CD8-positive, alpha-beta memory T cell (primary cell): ENCODE measurements around the gene TFG. TPM values are rescaled to one million over a fixed set of nuclear protein-coding genes. Genes with fewer than 3 reads are reported as not detected.

Experiments used
- CTCF ChIA-PET: fragments of 350-600 bp; sonication (Branson Sonifier 250); formaldehyde crosslinking; loops from one replicate; lab custom pipeline; 2021; ENCODE audit warnings: antibody characterized with exemption; lab: Charles Lee
- POLR2A ChIA-PET: fragments of 350-600 bp; sonication (Branson Sonifier 250); formaldehyde crosslinking; loops from one replicate; lab custom pipeline; 2021; ENCODE audit warnings: antibody characterized with exemption; lab: Charles Lee
- DNase-seq, 5 donors: peaks; one replicate each; pipeline versions ENCODE4 v3.0.0 to v3.0.0-alpha.2; 2020 to 2022; ENCODE audit warnings: mixed read lengths in 1 of 5
- H3K27ac ChIP-seq: one replicate; pipeline ENCODE4 v1.7.0; 2013; ENCODE audit warnings: low read depth, mild to moderate bottlenecking, low read length, moderate library complexity
- H3K27me3 ChIP-seq: 2 replicates; pipeline ENCODE4 v1.7.0; 2013; ENCODE audit warnings: low read length, mild to moderate bottlenecking; ENCODE audit not compliant: insufficient read depth, poor library complexity, severe bottlenecking
- H3K36me3 ChIP-seq: 2 replicates; pipeline ENCODE4 v1.7.0; 2013; ENCODE audit warnings: mild to moderate bottlenecking, low read length, moderate library complexity; ENCODE audit not compliant: insufficient read depth
- H3K4me1 ChIP-seq: 2 replicates; pipeline ENCODE4 v1.7.0; 2013; ENCODE audit warnings: mild to moderate bottlenecking, low read length, moderate library complexity; ENCODE audit not compliant: insufficient read depth
- H3K4me3 ChIP-seq: 2 replicates; pipeline ENCODE4 v1.7.0; 2013; ENCODE audit warnings: mild to moderate bottlenecking, low read length
- H3K9me3 ChIP-seq: 2 replicates; pipeline ENCODE4 v1.7.0; 2013; ENCODE audit warnings: mild to moderate bottlenecking, low read length
- H3K27ac Mint-ChIP-seq, 8 donors: one replicate each; pipeline ENCODE4 v1.8.0; 2020 to 2021; ENCODE audit warnings: mixed read lengths in 8 of 8, mild to moderate bottlenecking in 6 of 8, inconsistent platforms in 3 of 8, moderate library complexity in 3 of 8
- H3K27me3 Mint-ChIP-seq, 2 donors: one replicate each; pipeline ENCODE4 v1.8.0; 2020 to 2021; ENCODE audit warnings: mixed read lengths in 2 of 2, mild to moderate bottlenecking in 1 of 2, moderate library complexity in 1 of 2
- H3K36me3 Mint-ChIP-seq, 3 donors: one replicate each; pipeline ENCODE4 v1.8.0; 2020 to 2021; ENCODE audit warnings: mixed read lengths in 3 of 3, inconsistent platforms in 1 of 3, mild to moderate bottlenecking in 1 of 3
- H3K4me1 Mint-ChIP-seq, 3 donors: one replicate each; pipeline ENCODE4 v1.8.0; 2020 to 2021; ENCODE audit warnings: mixed read lengths in 3 of 3, inconsistent platforms in 1 of 3, mild to moderate bottlenecking in 1 of 3
- H3K4me3 Mint-ChIP-seq, 7 donors: one replicate each; pipeline ENCODE4 v1.8.0; 2020 to 2021; ENCODE audit warnings: mixed read lengths in 7 of 7, mild to moderate bottlenecking in 6 of 7, moderate library complexity in 4 of 7, inconsistent platforms in 2 of 7
- H3K9me3 Mint-ChIP-seq, 5 donors: one replicate each; pipeline ENCODE4 v1.8.0; 2020 to 2022; ENCODE audit warnings: mixed read lengths in 5 of 5, mild to moderate bottlenecking in 3 of 5, moderate library complexity in 2 of 5, inconsistent platforms in 1 of 5
- polyA plus RNA-seq: library from polyadenylated mRNA; unstranded; fragments of 300-500 nt; fragmentation: Illumina TruSeq; gene quantifications from one replicate; pipeline ENCODE4 v1.2.3, GENCODE V29; 2021
- total RNA-seq, 2 experiments: library from RNA; stranded (reverse); gene quantifications; one replicate each; pipeline ENCODE4 v1.2.3, GENCODE V29; 2021

Gene TFG
- total and polyA plus RNA-seq, 3 experiments from 2014 or later: 45.4 to 50.6 (median 49.7) TPM

DNA sequence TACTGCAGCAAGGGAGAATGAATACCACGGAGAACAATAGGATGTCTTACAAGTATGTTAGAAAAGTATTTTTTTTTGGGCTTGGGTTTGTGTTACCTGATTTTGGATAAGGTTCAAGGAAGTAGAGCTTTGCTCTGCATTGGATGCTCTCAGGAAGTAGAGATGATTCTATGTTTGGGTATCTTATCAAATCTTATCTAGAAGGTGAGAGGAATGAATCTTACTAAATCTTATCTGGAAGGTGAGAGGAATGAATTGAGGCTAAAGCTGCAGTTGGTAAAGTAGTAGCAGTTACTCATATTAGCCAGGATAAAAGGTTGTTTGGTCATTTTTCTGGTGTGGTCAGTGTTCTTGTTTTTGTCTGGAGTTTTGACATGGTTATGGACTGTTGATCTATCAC lies 17.4 kb downstream of the TFG start:
- H3K4me1 Mint-ChIP-seq: peaks cover 25 to 40% (median 35%) of the 10 kb centered on the region in 3 donors
- ChIA-PET POLR2A (no interaction called here), CTCF (no interaction called here)
- Histone ChIP-seq H3K27me3 (no peaks in the 10 kb centered on the region), H3K4me1 (no peaks in the 10 kb centered on the region), H3K4me3 (no peak overlapping the region), H3K27ac (no peak overlapping the region), H3K9me3 (no peaks in the 10 kb centered on the region), H3K36me3 (peaks cover 24% of the 10 kb centered on the region)
- no peak overlapping the region for H3K4me3 Mint-ChIP-seq
- H3K27me3 Mint-ChIP-seq: no peaks in the 10 kb centered on the region
- peaks cover 5 to 75% (median 10%) of the 10 kb centered on the region in 3 donors for H3K36me3 Mint-ChIP-seq
- DNase-seq: no peak
- H3K9me3 Mint-ChIP-seq: no peaks in the 10 kb centered on the region
- peak overlapping the region in 4 of 8 donors; percentile 16 to 89 (median 38) for H3K27ac Mint-ChIP-seq

DNA sequence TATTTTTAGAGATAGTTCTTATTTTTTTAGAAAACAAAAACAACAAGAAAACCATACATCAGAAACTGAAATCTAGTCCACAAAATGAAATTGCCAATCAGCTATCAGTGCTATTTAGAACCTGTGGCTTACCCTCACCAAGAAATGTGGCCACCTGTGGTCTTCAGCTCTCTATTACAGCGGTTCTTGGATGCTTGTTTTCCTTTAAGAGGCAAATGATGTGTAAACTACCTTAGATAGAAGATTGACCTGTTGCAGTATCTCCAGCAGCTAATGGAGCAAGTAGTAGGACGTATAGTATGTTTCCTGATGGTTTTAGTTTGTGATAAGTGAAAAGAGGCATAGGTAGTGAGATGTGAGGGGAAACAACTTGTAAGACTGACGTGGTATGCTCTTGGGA lies 21.2 kb downstream of the TFG start:
- DNase-seq: no peak
- peaks cover 28% of the 10 kb centered on the region for H3K36me3 ChIP-seq
- CTCF ChIA-PET: no interaction called here
- Mint-ChIP-seq H3K27me3 (no peaks in the 10 kb centered on the region), H3K27ac (peak overlapping the region in 3 of 8 donors; percentile 15 to 42 (median 19)), H3K9me3 (no peaks in the 10 kb centered on the region), H3K4me1 (peaks cover 27 to 47% (median 44%) of the 10 kb centered on the region in 3 donors), H3K36me3 (peaks cover 5 to 77% (median 12%) of the 10 kb centered on the region in 3 donors), H3K4me3 (no peak overlapping the region)
- no peaks in the 10 kb centered on the region for H3K4me1 ChIP-seq
- no peak overlapping the region for H3K4me3 ChIP-seq
- H3K9me3 ChIP-seq: no peaks in the 10 kb centered on the region
- H3K27ac ChIP-seq: no peak overlapping the region
- POLR2A ChIA-PET: no interaction called here
- no peaks in the 10 kb centered on the region for H3K27me3 ChIP-seq

DNA sequence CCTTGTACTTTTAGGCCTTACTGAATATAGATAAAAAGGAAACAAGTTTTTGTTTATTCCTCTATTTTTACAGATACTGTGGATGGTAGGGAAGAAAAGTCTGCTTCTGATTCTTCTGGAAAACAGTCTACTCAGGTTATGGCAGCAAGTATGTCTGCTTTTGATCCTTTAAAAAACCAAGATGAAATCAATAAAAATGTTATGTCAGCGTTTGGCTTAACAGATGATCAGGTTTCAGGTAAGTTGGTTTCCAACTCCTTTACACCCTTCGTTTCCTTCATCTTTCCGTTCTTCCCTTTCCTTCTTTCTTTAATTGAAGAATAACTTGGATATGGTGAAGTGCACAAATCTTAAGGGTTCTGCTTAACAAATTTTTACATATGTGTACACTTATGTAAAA lies 23.1 kb downstream of the TFG start:
- Mint-ChIP-seq H3K4me3 (no peak overlapping the region), H3K4me1 (peaks cover 17 to 40% (median 29%) of the 10 kb centered on the region in 3 donors), H3K36me3 (peaks cover 12 to 78% (median 18%) of the 10 kb centered on the region in 3 donors), H3K27me3 (no peaks in the 10 kb centered on the region), H3K27ac (no peak overlapping the region), H3K9me3 (no peaks in the 10 kb centered on the region)
- no peaks in the 10 kb centered on the region for H3K9me3 ChIP-seq
- POLR2A ChIA-PET: no interaction called here
- peaks cover 28% of the 10 kb centered on the region for H3K36me3 ChIP-seq
- H3K27me3 ChIP-seq: no peaks in the 10 kb centered on the region
- no peak overlapping the region for H3K27ac ChIP-seq
- no peak for DNase-seq
- H3K4me3 ChIP-seq: no peak overlapping the region
- CTCF ChIA-PET: no interaction called here
- H3K4me1 ChIP-seq: no peaks in the 10 kb centered on the region

DNA sequence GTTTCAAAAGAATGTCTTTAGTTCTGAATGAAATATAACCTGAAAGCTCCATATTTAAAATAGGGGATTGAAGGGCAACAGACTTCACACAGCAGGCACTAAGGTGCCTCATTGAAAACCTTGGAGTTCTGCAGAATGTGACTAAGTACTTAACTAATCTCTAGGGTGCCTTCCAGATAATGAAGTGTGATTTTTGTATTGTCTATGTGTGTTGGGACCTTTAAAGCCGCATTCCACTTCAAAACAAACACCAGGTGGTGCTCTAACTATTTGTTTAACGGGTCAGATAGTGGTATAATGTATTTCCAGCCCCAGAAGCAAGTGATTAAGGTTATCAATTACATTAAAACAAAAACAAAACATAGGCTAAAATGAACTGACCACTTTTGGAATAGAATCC lies 28.0 kb downstream of the TFG start:
- CTCF ChIA-PET: no interaction called here
- H3K4me1 Mint-ChIP-seq: peaks cover 14 to 34% (median 21%) of the 10 kb centered on the region in 3 donors
- no peak overlapping the region for H3K4me3 ChIP-seq
- DNase-seq: no peak
- H3K4me1 ChIP-seq: no peaks in the 10 kb centered on the region
- no peak overlapping the region for H3K27ac Mint-ChIP-seq
- no peaks in the 10 kb centered on the region for H3K27me3 Mint-ChIP-seq
- no peak overlapping the region for H3K4me3 Mint-ChIP-seq
- H3K36me3 Mint-ChIP-seq: peaks cover 8 to 86% (median 20%) of the 10 kb centered on the region in 3 donors
- H3K27me3 ChIP-seq: no peaks in the 10 kb centered on the region
- no peaks in the 10 kb centered on the region for H3K9me3 ChIP-seq
- POLR2A ChIA-PET: no interaction called here
- H3K27ac ChIP-seq: no peak overlapping the region
- H3K36me3 ChIP-seq: peaks cover 39% of the 10 kb centered on the region
- H3K9me3 Mint-ChIP-seq: no peaks in the 10 kb centered on the region

DNA sequence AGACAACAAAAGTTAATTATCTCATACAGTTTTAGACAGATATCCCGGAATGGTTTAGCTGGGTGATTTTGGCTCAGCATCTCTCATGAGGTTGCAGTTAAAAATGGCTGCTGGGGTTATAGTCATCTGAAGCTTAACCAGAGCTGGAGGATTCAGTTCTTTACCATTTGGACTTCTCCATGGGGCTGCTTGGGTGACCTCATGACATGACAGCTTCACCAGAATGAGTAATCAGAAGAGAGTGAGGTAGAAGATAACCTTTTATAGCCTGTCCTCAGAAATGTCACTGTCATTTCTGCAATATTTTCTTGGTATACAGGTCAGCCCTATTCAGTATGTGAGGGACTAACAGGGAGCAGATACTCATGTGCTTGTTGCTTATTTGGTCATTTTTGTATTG lies 30.9 kb downstream of the TFG start:
- CTCF ChIA-PET: interaction anchor here (1.1 kb wide), 1 partner anchor 10 kb away, joined by 3 read pairs; no protein-coding TSS in a partner anchor

DNA sequence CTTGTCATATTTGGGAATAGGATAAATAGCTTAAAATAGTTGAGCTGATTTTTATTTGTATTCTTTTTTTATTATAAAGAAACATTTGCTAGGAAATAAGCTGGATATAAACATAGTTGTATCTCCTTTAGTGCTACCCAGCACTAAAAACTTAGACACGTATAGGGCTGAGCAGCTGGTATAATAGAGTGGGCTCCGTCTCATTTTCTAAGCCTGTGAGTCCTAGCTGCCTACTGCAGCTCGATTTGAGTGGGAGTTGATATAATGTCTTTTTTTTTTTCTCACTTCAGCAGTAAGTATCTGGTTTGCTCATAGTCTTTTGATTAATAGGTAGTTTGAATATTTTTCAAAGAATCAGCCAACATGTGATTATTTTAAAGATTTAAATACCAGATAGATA lies 34.2 kb downstream of the TFG start:
- H3K27me3 ChIP-seq: no peaks in the 10 kb centered on the region
- H3K27ac ChIP-seq: no peak overlapping the region
- no peak for DNase-seq
- no peaks in the 10 kb centered on the region for H3K4me1 ChIP-seq
- CTCF ChIA-PET: no interaction called here
- POLR2A ChIA-PET: no interaction called here
- peaks cover 0 to 4% (median 3%) of the 10 kb centered on the region in 3 donors for H3K4me1 Mint-ChIP-seq
- peaks cover 4 to 89% (median 26%) of the 10 kb centered on the region in 3 donors for H3K36me3 Mint-ChIP-seq
- H3K4me3 Mint-ChIP-seq: no peak overlapping the region
- H3K4me3 ChIP-seq: no peak overlapping the region
- peaks cover 42% of the 10 kb centered on the region for H3K36me3 ChIP-seq
- H3K27ac Mint-ChIP-seq: no peak overlapping the region
- H3K9me3 ChIP-seq: no peaks in the 10 kb centered on the region
- peaks cover 0 to 2% of the 10 kb centered on the region in 2 donors for H3K27me3 Mint-ChIP-seq
- H3K9me3 Mint-ChIP-seq: no peaks in the 10 kb centered on the region

More for the DNA sequence above, 30.9 kb downstream of the TFG start:
- Histone ChIP-seq H3K4me3 (no peak overlapping the region), H3K27ac (no peak overlapping the region), H3K27me3 (no peaks in the 10 kb centered on the region), H3K9me3 (no peaks in the 10 kb centered on the region), H3K36me3 (peaks cover 39% of the 10 kb centered on the region), H3K4me1 (no peaks in the 10 kb centered on the region)
- POLR2A ChIA-PET: no interaction called here
- H3K4me3 Mint-ChIP-seq: no peak overlapping the region
- no peak overlapping the region for H3K27ac Mint-ChIP-seq
- DNase-seq: no peak
- H3K36me3 Mint-ChIP-seq: peaks cover 8 to 87% (median 22%) of the 10 kb centered on the region in 3 donors
- no peaks in the 10 kb centered on the region for H3K9me3 Mint-ChIP-seq
- H3K27me3 Mint-ChIP-seq: peaks cover 0 to 2% of the 10 kb centered on the region in 2 donors
- H3K4me1 Mint-ChIP-seq: peaks cover 6 to 17% (median 8%) of the 10 kb centered on the region in 3 donors

DNA sequence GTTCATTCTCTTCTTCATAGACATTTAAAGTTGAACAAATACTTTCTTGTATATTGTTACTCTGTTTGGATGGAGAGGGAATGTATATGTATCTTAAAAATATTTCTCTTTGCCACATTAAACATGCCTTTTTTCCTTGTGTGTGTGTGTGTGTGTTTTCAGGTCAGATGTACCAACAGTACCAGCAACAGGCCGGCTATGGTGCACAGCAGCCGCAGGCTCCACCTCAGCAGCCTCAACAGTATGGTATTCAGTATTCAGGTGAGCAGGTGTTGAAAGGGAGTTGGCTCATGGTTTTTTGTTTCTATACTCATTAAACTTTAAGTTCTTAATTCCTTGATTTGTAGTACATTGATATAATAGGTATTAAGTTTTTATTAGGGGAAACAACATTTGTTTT lies 35.4 kb downstream of the TFG start:
- Histone ChIP-seq H3K27me3 (no peaks in the 10 kb centered on the region), H3K36me3 (peaks cover 47% of the 10 kb centered on the region), H3K9me3 (no peaks in the 10 kb centered on the region), H3K27ac (no peak overlapping the region), H3K4me1 (no peaks in the 10 kb centered on the region), H3K4me3 (no peak overlapping the region)
- ChIA-PET CTCF (no interaction called here), POLR2A (no interaction called here)
- Mint-ChIP-seq H3K27me3 (peaks cover 0 to 2% of the 10 kb centered on the region in 2 donors), H3K4me3 (no peak overlapping the region), H3K27ac (peak overlapping the region in 1 of 8 donors; percentile 42), H3K36me3 (peaks cover 10 to 90% (median 29%) of the 10 kb centered on the region in 3 donors), H3K4me1 (peaks cover 0 to 4% (median 0%) of the 10 kb centered on the region in 3 donors), H3K9me3 (no peaks in the 10 kb centered on the region)
- no peak for DNase-seq

DNA sequence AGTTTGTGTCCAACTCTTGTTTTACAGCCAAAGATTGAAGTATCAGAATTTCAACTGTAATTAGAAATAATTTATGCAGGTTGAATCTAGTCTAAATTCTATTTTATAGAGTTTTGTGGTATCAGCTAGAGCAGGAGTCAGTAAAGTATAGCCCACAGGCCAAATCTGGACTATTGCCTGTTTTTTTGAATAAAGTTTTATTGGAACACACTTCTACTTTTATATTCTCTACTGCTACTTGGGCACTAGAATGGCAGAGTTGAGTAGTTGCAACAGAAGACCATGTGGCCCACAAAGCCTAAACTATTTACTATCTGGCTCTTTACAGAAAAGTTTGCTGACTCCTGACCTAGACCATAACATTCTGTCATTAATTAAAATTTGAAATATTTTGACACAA lies 36.3 kb downstream of the TFG start:
- no peaks in the 10 kb centered on the region for H3K27me3 ChIP-seq
- Mint-ChIP-seq H3K9me3 (no peaks in the 10 kb centered on the region), H3K4me3 (no peak overlapping the region), H3K36me3 (peaks cover 10 to 87% (median 30%) of the 10 kb centered on the region in 3 donors), H3K27ac (peak overlapping the region in 1 of 8 donors; percentile 15), H3K27me3 (peaks cover 0 to 2% of the 10 kb centered on the region in 2 donors), H3K4me1 (no peaks in the 10 kb centered on the region)
- ChIA-PET POLR2A (no interaction called here), CTCF (no interaction called here)
- DNase-seq: no peak
- no peak overlapping the region for H3K27ac ChIP-seq
- peaks cover 42% of the 10 kb centered on the region for H3K36me3 ChIP-seq
- no peaks in the 10 kb centered on the region for H3K4me1 ChIP-seq
- H3K4me3 ChIP-seq: no peak overlapping the region
- no peaks in the 10 kb centered on the region for H3K9me3 ChIP-seq
